Testis (tissue), 3 donors: ENCODE data around the gene PEAK3. TPM values are rescaled to one million over a fixed set of nuclear protein-coding genes. Genes with fewer than 3 reads are reported as not detected.
A peak's percentile ranks its signal among the peaks of the same experiment; 100 is the strongest.

Experiments used
- DNase-seq: peaks from one replicate; pipeline ENCODE4 v3.0.0-alpha.2; 2019
- H3K27ac ChIP-seq, 2 donors: fragments of 200-600 bp; sonication (generic); one replicate each; pipeline ENCODE4 v1.5.1; 2019
- H3K27me3 ChIP-seq: fragments of 200-600 bp; sonication (generic); one replicate; pipeline ENCODE4 v1.5.1; 2019
- H3K36me3 ChIP-seq: fragments of 200-600 bp; sonication (generic); one replicate; pipeline ENCODE4 v1.5.1; 2017; ENCODE audit warnings: low read depth; ENCODE audit errors: missing control alignments
- H3K4me1 ChIP-seq: fragments of 200-600 bp; sonication (generic); one replicate; pipeline ENCODE4 v1.5.1; 2019
- H3K4me3 ChIP-seq, 2 donors: fragments of 200-600 bp; sonication (generic); one replicate each; pipeline ENCODE4 v1.5.1; 2017 to 2019
- H3K9me3 ChIP-seq: fragments of 200-600 bp; sonication (generic); one replicate; pipeline ENCODE4 v1.5.1; 2017
- CTCF ChIP-seq, 3 experiments: fragments of 450-650 bp in 2 of 3; fragments of 200-600 bp in 1 of 3; sonication (generic) in 1 of 3; IDR thresholded peaks; one replicate each; pipeline ENCODE4 v1.5.1; 2016 to 2019; ENCODE audit warnings: antibody characterized with exemption in 3 of 3, mild to moderate bottlenecking in 2 of 3, moderate library complexity in 1 of 3
- POLR2A ChIP-seq: fragments of 450-650 bp; IDR thresholded peaks from one replicate; pipeline ENCODE4 v1.6.1; 2017; ENCODE audit warnings: antibody characterized with exemption, mild to moderate bottlenecking, moderate library complexity
- WGBS, 2 donors: methylation state at CpG; one replicate each; pipeline ENCODE4 v1.1.5; 2018; 5-methylcytosine and 5-hydroxymethylcytosine counted together
- intact Hi-C: fragments of 100-400 bp; cut with DNase I; formaldehyde crosslinking; loops from one replicate; pipeline ENCODE4 v1.15.1; 2023; ENCODE audit warnings: low total_unique reads
- polyA plus RNA-seq: library from polyadenylated mRNA; stranded (reverse); fragments of 350-450 nt; fragmentation: Illumina TruSeq; extraction: RNeasy Lipid Tissue Mini Kit (QIAGEN cat#74804); gene quantifications from one replicate; pipeline ENCODE4 v1.2.3, GENCODE V29; 2014; ENCODE audit warnings: low read depth, low replicate concordance; ENCODE audit not compliant: insufficient read depth
- total RNA-seq, 2 donors: library from RNA; depleted of rRNA; stranded (reverse); fragments of >200 nt; gene quantifications; one replicate each; pipeline ENCODE4 v1.2.3, GENCODE V29; 2016

Gene PEAK3
- total and polyA plus RNA-seq, 3 donors from 2014 or later = 0.16 to 0.55 (median 0.37) TPM

DNA sequence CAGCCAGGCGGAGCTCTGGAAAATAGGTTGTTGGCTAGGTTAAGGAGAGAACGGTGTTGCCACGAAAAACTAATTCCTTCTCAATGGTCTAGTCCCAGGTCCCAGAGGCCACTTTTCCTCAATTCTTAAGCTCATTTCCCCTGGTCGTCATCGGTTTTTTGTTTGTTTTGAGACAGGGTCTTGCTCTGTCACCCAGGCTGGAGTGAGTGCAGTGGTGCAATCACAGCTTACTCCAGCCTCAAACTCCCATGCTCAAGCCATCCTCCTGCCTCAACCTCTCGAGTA, 44.2 kb downstream of the PEAK3 start:
- intact Hi-C loops = no loop called here
- peak overlapping the region in 1 of 2 donors; percentile 98 for H3K4me3 ChIP-seq
- no peaks in the 10 kb centered on the region for H3K36me3 ChIP-seq
- no peaks in the 10 kb centered on the region for H3K27me3 ChIP-seq
- H3K4me1 ChIP-seq = peaks cover 51% of the 10 kb centered on the region
- no peak for TF ChIP-seq CTCF (IDR thresholded peaks at IDR 0.05)
- TF ChIP-seq POLR2A = no peak
- no peak overlapping the region for H3K27ac ChIP-seq
- DNase-seq = no peak
- H3K9me3 ChIP-seq = no peaks in the 10 kb centered on the region
- WGBS, 2 donors = 73 to 79% methylated on average over 6 of the region's 6 CpGs

GRCh38 chr19:2237051-2237868, 44.7 kb downstream of the PEAK3 start:
- TF ChIP-seq CTCF (IDR thresholded peaks at IDR 0.05) = no peak
- no peak for TF ChIP-seq POLR2A
- Histone ChIP-seq H3K36me3 (no peaks in the 10 kb centered on the region), H3K9me3 (no peaks in the 10 kb centered on the region), H3K27me3 (no peaks in the 10 kb centered on the region), H3K4me3 (peak overlapping the region; percentile 91 to 98), H3K27ac (peak overlapping the region; percentile 99 to 100), H3K4me1 (peaks cover 50% of the 10 kb centered on the region)
- DNase-seq = no peak
- intact Hi-C loops = no loop called here
- WGBS, 2 donors = 33 to 47% methylated on average over 33 to 43 of the region's 43 CpGs

GRCh38 chr19:2236314-2237050, 45.5 kb downstream of the PEAK3 start, which contains the start of the genes PLEKHJ1 and SF3A2:
PLEKHJ1 (minus strand) TSS chr19:2236329; CDS start chr19:2236248, 81 bp downstream.
SF3A2 (plus strand) TSS chr19:2236824; CDS start chr19:2243419, 6,595 bp downstream.
- WGBS, 2 donors = 0% methylated on average over 27 to 77 of the region's 80 CpGs
- TF ChIP-seq CTCF (IDR thresholded peaks at IDR 0.05) (peak; percentile 96 to 100 (median 99)), POLR2A (no peak)
- Histone ChIP-seq H3K27me3 (no peaks in the 10 kb centered on the region), H3K9me3 (no peaks in the 10 kb centered on the region), H3K4me1 (peaks cover 43% of the 10 kb centered on the region), H3K27ac (peak within 1 kb of the TSS; percentile 99 to 100), H3K4me3 (peak within 1 kb of the TSS; percentile 91 to 98), H3K36me3 (no peaks in the 10 kb centered on the region)
- peak; percentile 96 for DNase-seq
- intact Hi-C loops = no loop called here

DNA sequence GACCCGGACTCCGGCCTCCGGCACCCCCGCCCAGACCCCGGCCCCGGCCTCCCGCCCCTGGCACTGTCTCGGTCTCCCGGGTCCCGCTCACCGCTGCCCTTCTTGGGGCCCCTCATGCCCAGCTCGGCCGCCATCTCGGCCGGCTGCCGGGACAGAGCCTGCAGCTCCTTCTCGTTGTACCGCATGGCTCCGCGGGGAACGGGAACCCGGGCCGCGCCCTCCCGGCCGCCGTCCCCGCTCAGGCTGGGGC, 46.0 kb downstream of the PEAK3 start:
- no peaks in the 10 kb centered on the region for H3K36me3 ChIP-seq
- intact Hi-C loops = no loop called here
- H3K9me3 ChIP-seq = no peaks in the 10 kb centered on the region
- TF ChIP-seq POLR2A = no peak
- no peak for TF ChIP-seq CTCF (IDR thresholded peaks at IDR 0.05)
- peaks cover 43% of the 10 kb centered on the region for H3K4me1 ChIP-seq
- no peak for DNase-seq
- 0% methylated on average over 14 to 21 of the region's 28 CpGs for WGBS, 2 donors
- no peaks in the 10 kb centered on the region for H3K27me3 ChIP-seq
- peak overlapping the region; percentile 99 to 100 for H3K27ac ChIP-seq
- H3K4me3 ChIP-seq = peak overlapping the region; percentile 91 to 98
